ENCODE data around the gene SNORC.

DNA sequence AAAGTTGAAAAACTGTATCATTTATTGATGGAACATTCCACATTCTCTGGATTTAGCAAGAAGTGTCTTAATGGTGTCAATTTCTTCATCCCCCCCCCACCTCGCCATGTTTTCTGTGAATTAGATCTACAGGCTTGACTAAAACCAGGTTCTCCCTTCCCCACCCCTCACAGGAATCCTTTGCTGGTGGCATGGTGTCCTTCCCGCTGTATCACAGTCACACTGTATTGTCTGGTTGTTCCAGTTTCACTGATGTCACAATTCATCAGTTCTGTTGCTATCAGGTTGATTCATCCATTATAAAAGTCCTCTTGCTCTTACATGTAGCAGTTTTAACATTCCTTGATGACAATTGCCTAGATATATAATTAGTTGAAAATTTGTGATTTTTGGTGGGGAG is 6.1 kb upstream of the SNORC start:
- TF ChIP-seq, protein P1, sequence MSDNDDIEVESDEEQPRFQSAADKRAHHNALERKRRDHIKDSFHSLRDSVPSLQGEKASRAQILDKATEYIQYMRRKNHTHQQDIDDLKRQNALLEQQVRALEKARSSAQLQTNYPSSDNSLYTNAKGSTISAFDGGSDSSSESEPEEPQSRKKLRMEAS (IDR thresholded peaks at IDR 0.05): no peak
- TF ChIP-seq, protein P2, sequence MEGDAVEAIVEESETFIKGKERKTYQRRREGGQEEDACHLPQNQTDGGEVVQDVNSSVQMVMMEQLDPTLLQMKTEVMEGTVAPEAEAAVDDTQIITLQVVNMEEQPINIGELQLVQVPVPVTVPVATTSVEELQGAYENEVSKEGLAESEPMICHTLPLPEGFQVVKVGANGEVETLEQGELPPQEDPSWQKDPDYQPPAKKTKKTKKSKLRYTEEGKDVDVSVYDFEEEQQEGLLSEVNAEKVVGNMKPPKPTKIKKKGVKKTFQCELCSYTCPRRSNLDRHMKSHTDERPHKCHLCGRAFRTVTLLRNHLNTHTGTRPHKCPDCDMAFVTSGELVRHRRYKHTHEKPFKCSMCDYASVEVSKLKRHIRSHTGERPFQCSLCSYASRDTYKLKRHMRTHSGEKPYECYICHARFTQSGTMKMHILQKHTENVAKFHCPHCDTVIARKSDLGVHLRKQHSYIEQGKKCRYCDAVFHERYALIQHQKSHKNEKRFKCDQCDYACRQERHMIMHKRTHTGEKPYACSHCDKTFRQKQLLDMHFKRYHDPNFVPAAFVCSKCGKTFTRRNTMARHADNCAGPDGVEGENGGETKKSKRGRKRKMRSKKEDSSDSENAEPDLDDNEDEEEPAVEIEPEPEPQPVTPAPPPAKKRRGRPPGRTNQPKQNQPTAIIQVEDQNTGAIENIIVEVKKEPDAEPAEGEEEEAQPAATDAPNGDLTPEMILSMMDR (IDR thresholded peaks at IDR 0.05; ENCODE audit: low read depth, low read length, missing input control): no peak
- TF ChIP-seq GABPA (IDR thresholded peaks at IDR 0.05 in 1 of 2, conservative IDR thresholded peaks at IDR 0.05 in 1 of 2) (no peak), TAF1 (conservative IDR thresholded peaks at IDR 0.05) (no peak), RAD21 (IDR thresholded peaks at IDR 0.05) (no peak), JUND (IDR thresholded peaks at IDR 0.05) (no peak), SP1 (IDR thresholded peaks at IDR 0.05) (no peak)
- TF ChIP-seq, protein P3, sequence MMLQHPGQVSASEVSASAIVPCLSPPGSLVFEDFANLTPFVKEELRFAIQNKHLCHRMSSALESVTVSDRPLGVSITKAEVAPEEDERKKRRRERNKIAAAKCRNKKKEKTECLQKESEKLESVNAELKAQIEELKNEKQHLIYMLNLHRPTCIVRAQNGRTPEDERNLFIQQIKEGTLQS (IDR thresholded peaks at IDR 0.05): no peak

All from liver (tissue), 3 donors.